ENCODE measurements around the gene MEF2C. TPM values are rescaled to one million over a fixed set of nuclear protein-coding genes. Genes with fewer than 3 reads are reported as not detected.

Gene MEF2C
- total and polyA plus RNA-seq, 3 experiments from 2014 or later = 0.31 to 0.85 TPM; not detected in 1

DNA sequence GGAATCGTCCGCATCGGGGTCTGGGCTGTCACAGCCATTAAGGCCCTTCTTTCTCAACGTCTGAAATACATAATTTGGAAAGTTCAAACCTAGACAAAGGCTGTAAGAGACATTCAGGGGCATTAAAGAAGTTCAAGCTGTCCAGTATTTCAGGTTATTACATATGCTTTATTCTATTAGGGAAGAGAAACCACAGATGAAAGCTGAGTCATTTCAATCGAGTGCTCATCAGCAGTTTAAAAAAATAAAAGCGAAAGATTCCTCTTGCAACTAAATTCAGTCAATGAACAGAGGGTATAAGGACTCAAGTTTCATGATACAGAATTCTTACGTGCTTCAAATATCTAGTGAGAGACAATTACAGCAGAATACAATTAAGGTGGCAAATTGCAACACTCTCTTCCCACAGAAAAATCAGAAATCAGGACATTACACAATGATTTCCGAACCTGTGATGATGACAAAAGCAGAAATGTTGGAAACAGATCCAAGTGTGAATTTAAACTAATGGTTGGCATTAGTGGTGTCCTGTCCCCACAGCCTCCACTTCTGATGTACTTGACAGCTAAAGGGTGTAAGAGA lies 121.6 kb downstream of the MEF2C start:
- H3K4me3 ChIP-seq (ENCODE audit: low read length) = no peak overlapping the region
- Mint-ChIP-seq H3K9me3 (no peaks in the 10 kb centered on the region), H3K27me3 (peaks cover 2 to 11% of the 10 kb centered on the region in 2 donors), H3K4me3 (no peak overlapping the region), H3K36me3 (no peaks in the 10 kb centered on the region), H3K27ac (no peak overlapping the region), H3K4me1 (no peaks in the 10 kb centered on the region)
- DNase-seq = no peak
- POLR2A ChIA-PET = interaction anchor here (0.7 kb wide), 1 partner anchor 31 kb away, joined by 3 read pairs; no protein-coding TSS in a partner anchor
- H3K27ac ChIP-seq (ENCODE audit: low read depth, low read length) = no peak overlapping the region
- no peaks in the 10 kb centered on the region for H3K4me1 ChIP-seq (ENCODE audit: insufficient read depth, low read length)
- no peaks in the 10 kb centered on the region for H3K9me3 ChIP-seq (ENCODE audit: low read length)
- CTCF ChIA-PET = no interaction called here
- no peaks in the 10 kb centered on the region for H3K27me3 ChIP-seq (ENCODE audit: insufficient read depth, low read length, poor library complexity, severe bottlenecking)
- no peaks in the 10 kb centered on the region for H3K36me3 ChIP-seq (ENCODE audit: insufficient read depth, low read length)

DNA sequence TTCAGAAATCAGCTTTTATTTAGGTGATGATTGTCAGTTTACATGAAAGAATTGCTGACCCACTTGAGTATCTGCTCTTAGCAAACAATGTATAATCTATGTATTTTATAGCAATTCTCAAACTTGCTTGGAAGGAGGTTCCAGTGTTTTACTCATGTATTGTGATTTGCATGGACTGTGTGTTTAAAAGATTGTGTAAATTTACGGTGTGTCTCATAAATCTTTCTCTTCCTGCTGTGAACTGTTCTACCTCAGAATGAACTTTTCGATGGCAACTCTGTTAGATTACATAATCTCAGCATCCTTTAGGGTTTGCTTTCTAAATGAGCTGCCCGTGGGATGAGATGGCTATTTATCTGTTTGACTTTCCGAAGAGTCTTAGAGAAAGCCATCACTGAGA lies 122.5 kb downstream of the MEF2C start:
- Mint-ChIP-seq H3K4me3 (no peak overlapping the region), H3K4me1 (no peaks in the 10 kb centered on the region), H3K27ac (no peak overlapping the region), H3K9me3 (no peaks in the 10 kb centered on the region), H3K27me3 (peaks cover 2 to 11% of the 10 kb centered on the region in 2 donors), H3K36me3 (no peaks in the 10 kb centered on the region)
- H3K36me3 ChIP-seq (ENCODE audit: insufficient read depth, low read length) = no peaks in the 10 kb centered on the region
- no peak overlapping the region for H3K27ac ChIP-seq (ENCODE audit: low read depth, low read length)
- CTCF ChIA-PET = no interaction called here
- DNase-seq = no peak
- H3K9me3 ChIP-seq (ENCODE audit: low read length) = no peaks in the 10 kb centered on the region
- no peaks in the 10 kb centered on the region for H3K4me1 ChIP-seq (ENCODE audit: insufficient read depth, low read length)
- no peaks in the 10 kb centered on the region for H3K27me3 ChIP-seq (ENCODE audit: insufficient read depth, low read length, poor library complexity, severe bottlenecking)
- POLR2A ChIA-PET = no interaction called here
- no peak overlapping the region for H3K4me3 ChIP-seq (ENCODE audit: low read length)

DNA sequence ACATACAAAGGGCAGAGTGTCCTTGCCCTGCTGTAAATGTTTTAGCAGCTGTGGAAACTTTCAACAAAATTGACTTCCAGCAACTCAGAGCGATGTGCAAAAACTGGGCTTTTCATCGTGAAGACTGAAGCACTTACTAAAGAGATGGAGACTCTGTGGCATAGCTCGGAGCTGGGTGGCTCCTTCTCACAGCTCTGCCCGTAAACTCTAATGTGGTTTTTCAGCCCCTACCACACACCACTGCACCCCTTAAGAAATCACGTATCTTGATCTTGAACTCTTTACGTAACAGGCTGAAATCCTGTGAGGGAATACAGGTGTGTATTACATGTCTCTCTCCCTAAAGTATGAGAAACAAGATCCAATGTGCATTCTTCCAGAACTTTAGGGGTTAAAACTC lies 124.4 kb downstream of the MEF2C start:
- CTCF ChIA-PET = no interaction called here
- H3K36me3 Mint-ChIP-seq = no peaks in the 10 kb centered on the region
- Histone ChIP-seq H3K9me3 (ENCODE audit: low read length) (no peaks in the 10 kb centered on the region), H3K4me1 (ENCODE audit: insufficient read depth, low read length) (no peaks in the 10 kb centered on the region), H3K27ac (ENCODE audit: low read depth, low read length) (no peak overlapping the region), H3K36me3 (ENCODE audit: insufficient read depth, low read length) (no peaks in the 10 kb centered on the region), H3K27me3 (ENCODE audit: insufficient read depth, low read length, poor library complexity, severe bottlenecking) (no peaks in the 10 kb centered on the region), H3K4me3 (ENCODE audit: low read length) (no peak overlapping the region)
- H3K4me3 Mint-ChIP-seq = no peak overlapping the region
- no peaks in the 10 kb centered on the region for H3K9me3 Mint-ChIP-seq
- POLR2A ChIA-PET = no interaction called here
- H3K27me3 Mint-ChIP-seq = peaks cover 5 to 18% of the 10 kb centered on the region in 2 donors
- DNase-seq = no peak
- no peak overlapping the region for H3K27ac Mint-ChIP-seq
- no peaks in the 10 kb centered on the region for H3K4me1 Mint-ChIP-seq

DNA sequence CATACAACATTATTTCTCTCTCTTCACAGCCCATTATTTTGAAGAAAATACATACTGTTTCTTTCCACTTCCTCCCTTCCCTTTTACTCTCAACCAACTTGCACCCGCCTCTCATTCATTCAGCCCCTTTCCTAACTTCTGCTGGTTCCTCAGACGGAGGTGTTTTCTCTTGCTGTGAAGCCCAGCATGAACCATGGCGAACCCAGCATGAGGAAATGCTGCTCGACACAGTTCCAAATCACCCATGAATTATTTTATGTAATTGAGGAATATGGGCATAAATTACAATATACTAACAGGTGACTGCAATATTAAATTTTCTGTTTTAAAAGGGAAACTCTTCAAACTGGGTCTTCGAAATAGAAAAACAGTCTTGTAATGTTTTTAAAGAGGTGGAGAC lies 124.8 kb downstream of the MEF2C start:
- Histone ChIP-seq H3K4me3 (ENCODE audit: low read length) (no peak overlapping the region), H3K4me1 (ENCODE audit: insufficient read depth, low read length) (no peaks in the 10 kb centered on the region), H3K27me3 (ENCODE audit: insufficient read depth, low read length, poor library complexity, severe bottlenecking) (no peaks in the 10 kb centered on the region), H3K36me3 (ENCODE audit: insufficient read depth, low read length) (no peaks in the 10 kb centered on the region), H3K27ac (ENCODE audit: low read depth, low read length) (no peak overlapping the region), H3K9me3 (ENCODE audit: low read length) (no peaks in the 10 kb centered on the region)
- Mint-ChIP-seq H3K27me3 (peaks cover 5 to 18% of the 10 kb centered on the region in 2 donors), H3K4me1 (no peaks in the 10 kb centered on the region), H3K9me3 (no peaks in the 10 kb centered on the region), H3K4me3 (no peak overlapping the region), H3K27ac (no peak overlapping the region), H3K36me3 (no peaks in the 10 kb centered on the region)
- ChIA-PET POLR2A (no interaction called here), CTCF (no interaction called here)
- DNase-seq = no peak

DNA sequence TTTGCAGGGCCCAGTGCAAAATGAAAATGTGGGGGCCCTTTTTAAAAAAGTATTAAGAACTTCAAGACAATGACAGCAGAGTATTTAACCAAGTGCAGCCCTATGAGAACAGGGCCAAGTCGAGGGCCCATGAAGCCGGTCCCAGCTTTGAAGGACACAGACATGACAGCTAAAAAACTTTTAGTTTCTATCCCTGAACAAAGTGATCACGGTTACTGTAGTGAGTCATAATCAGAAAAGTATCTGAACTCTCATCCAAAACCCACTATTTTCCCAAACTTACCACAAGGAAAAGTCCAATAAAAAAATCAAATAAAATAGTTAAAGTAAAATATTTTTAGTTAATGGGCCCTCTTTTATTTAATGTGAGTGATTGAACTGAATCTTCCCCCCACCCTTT lies 126.0 kb downstream of the MEF2C start:
- H3K9me3 Mint-ChIP-seq = no peaks in the 10 kb centered on the region
- H3K36me3 ChIP-seq (ENCODE audit: insufficient read depth, low read length) = no peaks in the 10 kb centered on the region
- H3K4me3 ChIP-seq (ENCODE audit: low read length) = no peak overlapping the region
- H3K27ac ChIP-seq (ENCODE audit: low read depth, low read length) = no peak overlapping the region
- H3K9me3 ChIP-seq (ENCODE audit: low read length) = no peaks in the 10 kb centered on the region
- H3K4me1 Mint-ChIP-seq = peaks cover 0 to 3% (median 2%) of the 10 kb centered on the region in 3 donors
- H3K27me3 ChIP-seq (ENCODE audit: insufficient read depth, low read length, poor library complexity, severe bottlenecking) = no peaks in the 10 kb centered on the region
- ChIA-PET POLR2A (no interaction called here), CTCF (no interaction called here)
- no peak overlapping the region for H3K27ac Mint-ChIP-seq
- no peaks in the 10 kb centered on the region for H3K36me3 Mint-ChIP-seq
- no peak overlapping the region for H3K4me3 Mint-ChIP-seq
- no peak for DNase-seq
- H3K4me1 ChIP-seq (ENCODE audit: insufficient read depth, low read length) = no peaks in the 10 kb centered on the region
- H3K27me3 Mint-ChIP-seq = peaks cover 5 to 25% of the 10 kb centered on the region in 2 donors

DNA sequence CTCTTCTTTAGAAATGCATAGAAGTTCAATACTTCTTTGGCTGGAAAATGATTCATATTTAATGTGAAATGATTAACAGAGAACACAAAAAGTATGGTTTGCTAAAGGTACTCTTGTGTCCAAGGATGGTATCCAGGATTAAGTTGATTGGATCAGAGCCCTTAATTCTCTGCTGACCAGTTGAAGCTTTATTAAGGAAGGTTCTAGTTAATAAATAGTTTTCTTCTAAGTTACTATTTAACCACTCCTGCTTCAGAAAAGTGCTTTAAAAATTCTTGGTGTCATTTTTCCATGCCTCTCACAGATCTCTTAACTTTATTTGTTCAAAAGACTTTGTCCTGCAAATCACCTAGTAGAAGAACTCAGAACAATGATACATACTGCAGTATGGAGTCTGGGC lies 134.3 kb downstream of the MEF2C start:
- no peak for DNase-seq
- Histone ChIP-seq H3K9me3 (ENCODE audit: low read length) (no peaks in the 10 kb centered on the region), H3K4me1 (ENCODE audit: insufficient read depth, low read length) (no peaks in the 10 kb centered on the region), H3K27me3 (ENCODE audit: insufficient read depth, low read length, poor library complexity, severe bottlenecking) (no peaks in the 10 kb centered on the region), H3K27ac (ENCODE audit: low read depth, low read length) (no peak overlapping the region), H3K36me3 (ENCODE audit: insufficient read depth, low read length) (no peaks in the 10 kb centered on the region), H3K4me3 (ENCODE audit: low read length) (no peak overlapping the region)
- Mint-ChIP-seq H3K4me3 (no peak overlapping the region), H3K27ac (no peak overlapping the region), H3K9me3 (no peaks in the 10 kb centered on the region), H3K4me1 (peaks cover 5 to 12% (median 9%) of the 10 kb centered on the region in 3 donors), H3K36me3 (no peaks in the 10 kb centered on the region), H3K27me3 (peaks cover 4 to 20% of the 10 kb centered on the region in 2 donors)
- CTCF ChIA-PET = interaction anchor here (1.5 kb wide), 1 partner anchor 18 kb away, joined by 3 read pairs; no protein-coding TSS in a partner anchor
- POLR2A ChIA-PET = no interaction called here

DNA sequence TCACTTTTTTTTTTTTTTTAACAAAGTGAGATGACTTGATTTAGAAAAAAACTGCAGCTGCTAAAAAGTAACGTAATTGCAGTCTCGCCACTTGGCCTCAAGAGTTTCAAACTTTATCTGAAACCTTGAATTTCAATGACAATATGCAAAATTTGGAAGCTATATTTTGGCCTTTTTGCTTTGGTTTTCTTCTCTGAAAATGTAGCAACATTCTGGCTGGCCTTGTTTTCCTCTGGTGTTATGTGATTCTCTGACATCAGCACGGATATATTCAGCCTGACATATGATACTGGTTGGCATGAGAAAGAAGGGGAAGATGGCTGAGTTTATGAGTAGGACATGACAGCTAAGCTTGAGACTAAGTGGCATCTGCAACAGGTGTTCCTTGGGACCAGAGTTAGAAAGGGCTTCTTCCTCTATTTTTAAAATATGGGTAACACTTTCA lies 136.5 kb downstream of the MEF2C start:
- Mint-ChIP-seq H3K4me1 (peaks cover 2 to 4% (median 2%) of the 10 kb centered on the region in 3 donors), H3K27ac (no peak overlapping the region), H3K27me3 (peaks cover 2 to 10% of the 10 kb centered on the region in 2 donors), H3K4me3 (no peak overlapping the region), H3K9me3 (no peaks in the 10 kb centered on the region), H3K36me3 (no peaks in the 10 kb centered on the region)
- no peaks in the 10 kb centered on the region for H3K9me3 ChIP-seq (ENCODE audit: low read length)
- H3K4me3 ChIP-seq (ENCODE audit: low read length) = no peak overlapping the region
- no peak for DNase-seq
- ChIA-PET CTCF (no interaction called here), POLR2A (no interaction called here)
- H3K36me3 ChIP-seq (ENCODE audit: insufficient read depth, low read length) = no peaks in the 10 kb centered on the region
- H3K27me3 ChIP-seq (ENCODE audit: insufficient read depth, low read length, poor library complexity, severe bottlenecking) = no peaks in the 10 kb centered on the region
- H3K4me1 ChIP-seq (ENCODE audit: insufficient read depth, low read length) = no peaks in the 10 kb centered on the region
- H3K27ac ChIP-seq (ENCODE audit: low read depth, low read length) = no peak overlapping the region

DNA sequence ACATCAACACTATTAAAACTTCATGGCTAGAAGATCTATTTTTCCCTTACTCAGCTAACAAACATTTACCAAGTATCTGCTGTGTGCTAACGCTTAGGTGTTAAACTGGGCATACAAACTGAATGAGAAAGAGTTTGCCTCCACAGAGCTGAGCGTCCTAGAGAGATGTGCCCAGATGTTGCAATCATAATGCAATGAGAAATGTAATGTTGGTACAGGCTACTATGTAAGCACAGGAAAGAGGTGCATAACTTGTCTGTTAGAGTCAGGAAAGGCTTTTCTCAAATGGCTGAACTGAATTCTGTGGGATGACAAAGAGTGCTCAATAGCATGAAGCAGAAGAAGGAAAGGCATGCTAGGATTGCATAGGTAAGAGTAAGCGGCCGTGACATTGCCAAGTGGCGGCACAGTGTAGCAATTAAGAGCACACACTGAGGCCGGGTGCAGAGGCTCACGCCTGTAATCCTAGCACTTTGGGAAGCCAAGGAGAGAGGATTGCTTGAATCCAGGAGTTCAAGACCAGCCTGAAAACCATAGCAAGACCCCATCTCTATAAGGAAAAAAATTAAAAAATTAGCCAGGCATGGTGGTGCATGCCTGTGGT lies 137.8 kb downstream of the MEF2C start:
- ChIA-PET CTCF (no interaction called here), POLR2A (no interaction called here)
- H3K27me3 ChIP-seq (ENCODE audit: insufficient read depth, low read length, poor library complexity, severe bottlenecking) = no peaks in the 10 kb centered on the region
- no peaks in the 10 kb centered on the region for H3K36me3 ChIP-seq (ENCODE audit: insufficient read depth, low read length)
- no peaks in the 10 kb centered on the region for H3K9me3 Mint-ChIP-seq
- DNase-seq = no peak
- no peak overlapping the region for H3K27ac Mint-ChIP-seq
- no peak overlapping the region for H3K27ac ChIP-seq (ENCODE audit: low read depth, low read length)
- H3K4me3 ChIP-seq (ENCODE audit: low read length) = no peak overlapping the region
- H3K27me3 Mint-ChIP-seq = peaks cover 2 to 11% of the 10 kb centered on the region in 2 donors
- no peaks in the 10 kb centered on the region for H3K4me1 ChIP-seq (ENCODE audit: insufficient read depth, low read length)
- H3K36me3 Mint-ChIP-seq = no peaks in the 10 kb centered on the region
- H3K4me1 Mint-ChIP-seq = no peaks in the 10 kb centered on the region
- H3K9me3 ChIP-seq (ENCODE audit: low read length) = no peaks in the 10 kb centered on the region
- no peak overlapping the region for H3K4me3 Mint-ChIP-seq
